Activated CD8-positive, alpha-beta T cell treated with anti-CD3 and anti-CD28 coated beads for 36 hours (primary cell): ENCODE measurements around the gene TWF2. TPM values are rescaled to one million over a fixed set of nuclear protein-coding genes. Genes with fewer than 3 reads are reported as not detected.

ENCODE experiments used
- ATAC-seq: fragments of 200-7000 bp; cut with Tn5 transposase; one replicate; pipeline ENCODE4 v1.10.0; 2021; ENCODE audit warnings: mild to moderate bottlenecking, moderate library complexity
- CTCF ChIA-PET: fragments of 350-600 bp; sonication (Branson Sonifier 250); formaldehyde crosslinking; loops from one replicate; lab custom pipeline; 2021; ENCODE audit warnings: antibody characterized with exemption; lab: Charles Lee
- POLR2A ChIA-PET: fragments of 350-600 bp; sonication (Branson Sonifier 250); formaldehyde crosslinking; loops from one replicate; lab custom pipeline; 2021; ENCODE audit warnings: antibody characterized with exemption; lab: Charles Lee
- DNase-seq: peaks from one replicate; pipeline ENCODE4 v3.0.0-alpha.2; 2020
- H3K27ac Mint-ChIP-seq: one replicate; pipeline ENCODE4 v1.8.0; 2021; ENCODE audit warnings: mild to moderate bottlenecking, mixed read lengths
- H3K27me3 Mint-ChIP-seq: one replicate; pipeline ENCODE4 v1.8.0; 2021; ENCODE audit warnings: mixed read lengths
- H3K36me3 Mint-ChIP-seq: one replicate; pipeline ENCODE4 v1.8.0; 2021; ENCODE audit warnings: low read depth, mixed read lengths
- H3K4me1 Mint-ChIP-seq: one replicate; pipeline ENCODE4 v1.8.0; 2021; ENCODE audit warnings: low read depth, mixed read lengths
- H3K4me3 Mint-ChIP-seq: one replicate; pipeline ENCODE4 v1.8.0; 2021; ENCODE audit warnings: mild to moderate bottlenecking, moderate library complexity, mixed read lengths
- H3K9me3 Mint-ChIP-seq: one replicate; pipeline ENCODE4 v1.8.0; 2021; ENCODE audit warnings: mixed read lengths
- CTCF ChIP-seq: fragments of 200-600 bp; IDR thresholded peaks from one replicate; pipeline ENCODE4 v1.8.0; 2022; ENCODE audit warnings: antibody characterized with exemption, mild to moderate bottlenecking
- intact Hi-C: fragments of 100-400 bp; cut with micrococcal nuclease; formaldehyde crosslinking; loops from one replicate; pipeline ENCODE4 v1.10.0; 2022
- total RNA-seq, 2 experiments: library from RNA; stranded (reverse); gene quantifications; one replicate each; pipeline ENCODE4 v1.2.3, GENCODE V29; 2021

Gene TWF2
- total RNA-seq, 2 experiments from 2014 or later, result 137 TPM

DNA sequence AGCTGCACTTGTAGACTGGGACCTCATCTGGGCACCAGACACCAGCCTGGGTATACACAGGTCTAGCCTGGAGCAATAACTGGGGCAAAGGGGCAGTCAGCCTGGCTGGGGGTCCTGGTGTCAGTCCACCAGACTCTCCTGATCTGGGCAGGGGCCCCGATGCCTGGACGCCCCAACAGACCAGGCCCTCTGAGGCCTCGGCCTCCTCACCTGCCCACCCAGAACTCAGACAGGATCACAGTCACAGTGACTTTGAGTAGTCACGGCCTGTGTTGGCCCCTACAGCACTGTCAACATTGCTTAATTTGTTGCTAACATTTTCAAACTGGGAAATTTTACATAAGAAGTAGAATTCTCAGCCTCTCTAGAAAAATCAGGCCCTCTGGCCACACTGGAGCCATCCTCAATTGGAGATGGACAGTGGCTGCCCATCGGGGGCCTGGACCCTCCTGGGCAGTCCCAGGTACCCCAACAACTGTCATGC lies 5.8 kb downstream of the TWF2 start:
- DNase-seq (no peak), ATAC-seq (no peak)
- Mint-ChIP-seq H3K27me3 (no peaks in the 10 kb centered on the region), H3K4me1 (peaks cover 59% of the 10 kb centered on the region), H3K27ac (peak overlapping the region; percentile 79), H3K36me3 (peaks cover 44% of the 10 kb centered on the region), H3K4me3 (no peak overlapping the region), H3K9me3 (no peaks in the 10 kb centered on the region)
- intact Hi-C loops, result no loop called here
- POLR2A ChIA-PET, result interaction anchor here (1.1 to 33.3 kb wide), 3 partner anchors 8 to 44 kb away, joined by 3 to 949 read pairs (median 4); partner anchors contain the start of genes GLYCTK and WDR82
- CTCF ChIA-PET, result interaction anchor here (0.6 to 10.8 kb wide), 16 partner anchors 7 to 251 kb away, joined by 3 to 198 read pairs (median 12); partner anchors contain the start of genes GLYCTK, TLR9 and WDR82
- no peak for TF ChIP-seq CTCF

DNA sequence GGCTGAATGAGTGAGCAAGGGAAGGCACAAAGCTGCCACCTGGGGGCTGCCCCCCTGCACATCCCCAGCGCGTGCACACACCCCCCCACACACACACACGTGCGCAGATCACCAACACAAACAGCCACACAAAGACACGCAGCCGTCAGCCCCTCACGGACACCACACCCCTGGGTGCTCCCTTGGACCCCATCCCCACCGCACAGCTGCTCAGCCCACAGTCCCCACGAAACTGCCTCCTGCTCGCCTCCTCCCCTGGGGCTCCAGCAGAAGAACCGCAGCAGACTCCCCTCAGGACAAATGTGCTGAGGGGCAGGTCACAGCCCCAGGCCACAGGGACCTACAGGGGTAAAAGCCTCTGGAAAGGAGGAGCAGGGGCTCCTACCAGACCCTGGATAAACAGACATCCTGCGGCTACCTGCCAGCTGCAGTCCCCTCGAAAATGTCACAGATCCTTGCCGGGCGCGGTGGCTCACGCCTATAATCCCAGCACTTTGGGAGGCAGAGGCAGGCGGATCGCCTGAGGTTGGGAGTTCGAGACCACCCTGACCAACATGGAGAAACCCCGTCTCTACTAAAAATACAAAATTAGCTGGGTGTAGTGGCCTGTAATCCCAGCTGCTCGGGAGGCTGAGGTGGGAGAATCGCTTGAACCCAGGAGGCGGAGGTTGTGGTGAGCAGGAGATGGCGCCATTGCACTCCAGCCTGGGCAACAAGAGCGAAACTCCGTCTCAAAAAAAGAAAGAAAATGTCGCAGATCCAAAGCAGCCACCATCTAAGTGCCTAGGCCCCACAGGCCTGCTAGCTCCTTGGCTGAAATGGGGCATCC lies 6.5 kb downstream of the TWF2 start:
- ATAC-seq (peak; percentile 21), DNase-seq (peak; percentile 62)
- POLR2A ChIA-PET, result interaction anchor here (1.1 to 33.3 kb wide), 6 partner anchors 9 to 107 kb away, joined by 3 to 949 read pairs (median 4); partner anchors contain the start of genes GLYCTK and WDR82
- Mint-ChIP-seq H3K4me3 (peak overlapping the region; percentile 8), H3K27ac (peak overlapping the region; percentile 79), H3K27me3 (no peaks in the 10 kb centered on the region), H3K9me3 (no peaks in the 10 kb centered on the region), H3K36me3 (peaks cover 44% of the 10 kb centered on the region), H3K4me1 (peaks cover 62% of the 10 kb centered on the region)
- CTCF ChIA-PET, result interaction anchor here (0.6 to 10.8 kb wide), 30 partner anchors 8 to 251 kb away, joined by 3 to 198 read pairs (median 5); partner anchors contain the start of genes GLYCTK, TLR9 and WDR82
- TF ChIP-seq CTCF, result peak; percentile 24
- intact Hi-C loops, result no loop called here

GRCh38 chr3:52231502-52232278 lies 7.3 kb downstream of the TWF2 start:
- peak; percentile 82 for ATAC-seq
- CTCF ChIA-PET, result interaction anchor here (0.5 to 10.8 kb wide), 38 partner anchors 9 to 321 kb away, joined by 3 to 198 read pairs (median 4); partner anchors contain the start of genes GLYCTK, TLR9 and WDR82
- Mint-ChIP-seq H3K27ac (peak overlapping the region; percentile 82), H3K4me1 (peaks cover 62% of the 10 kb centered on the region), H3K36me3 (peaks cover 44% of the 10 kb centered on the region), H3K9me3 (no peaks in the 10 kb centered on the region), H3K27me3 (no peaks in the 10 kb centered on the region), H3K4me3 (no peak overlapping the region)
- peak; percentile 89 for DNase-seq
- POLR2A ChIA-PET, result interaction anchor here (0.8 to 33.3 kb wide), 14 partner anchors 9 to 120 kb away, joined by 3 to 949 read pairs (median 3); partner anchors contain the start of genes GLYCTK and WDR82
- intact Hi-C loops, result no loop called here
- peak; percentile 96 for TF ChIP-seq CTCF

DNA sequence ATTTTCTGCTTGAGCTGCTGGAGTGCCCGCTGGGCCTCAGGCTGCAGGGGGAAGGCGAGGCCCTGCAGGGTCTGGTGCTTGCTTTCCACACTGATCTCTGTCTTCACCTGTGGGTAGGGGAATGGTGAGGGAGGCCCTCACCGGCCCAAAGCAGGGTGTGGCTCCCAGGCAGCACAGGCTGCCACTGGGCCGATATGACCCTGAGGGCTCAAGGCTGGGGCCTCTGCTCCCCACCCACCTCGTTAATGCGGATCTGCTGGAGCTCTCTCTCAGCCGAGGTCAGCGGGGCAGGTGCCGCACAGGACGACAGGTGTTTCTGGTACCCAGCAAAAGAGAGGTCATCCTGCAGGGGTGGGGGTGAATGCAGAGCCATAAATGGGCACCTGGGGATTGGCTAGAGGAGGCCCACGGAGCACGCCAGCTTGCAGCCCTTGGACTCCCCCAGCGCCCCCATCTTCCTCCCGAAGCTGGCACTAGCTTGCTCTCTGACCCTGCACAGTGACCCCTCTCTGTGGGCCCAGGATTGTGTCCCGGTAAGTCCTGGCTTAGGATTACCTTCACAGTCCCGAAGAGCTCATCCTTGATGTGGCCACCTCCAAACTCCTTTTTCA lies 8.0 kb downstream of the TWF2 start:
- peak overlapping the region; percentile 82 for H3K27ac Mint-ChIP-seq
- intact Hi-C loops, result no loop called here
- H3K4me3 Mint-ChIP-seq, result no peak overlapping the region
- H3K4me1 Mint-ChIP-seq, result peaks cover 63% of the 10 kb centered on the region
- ChIA-PET POLR2A (interaction anchor here (0.6 to 33.3 kb wide), 14 partner anchors 8 to 121 kb away, joined by 3 to 949 read pairs (median 3); partner anchors contain the start of genes GLYCTK and WDR82), CTCF (interaction anchor here (0.5 to 10.8 kb wide), 27 partner anchors 10 to 322 kb away, joined by 3 to 198 read pairs (median 4); partner anchors contain the start of genes GLYCTK, TLR9 and WDR82)
- DNase-seq (no peak), ATAC-seq (no peak)
- no peak for TF ChIP-seq CTCF
- H3K36me3 Mint-ChIP-seq, result peaks cover 41% of the 10 kb centered on the region
- H3K9me3 Mint-ChIP-seq, result no peaks in the 10 kb centered on the region
- no peaks in the 10 kb centered on the region for H3K27me3 Mint-ChIP-seq
